ENCODE results near the gene FAM3B.

GRCh38 chr21:41398831-41399230 is 82.2 kb downstream of the FAM3B start:
- no peak for TF ChIP-seq POLR2AphosphoS5 (IDR thresholded peaks at IDR 0.05; ENCODE audit: low read depth, low read length)
- TF ChIP-seq CTCF (IDR thresholded peaks at IDR 0.05) = no peak
- no peak for TF ChIP-seq REST (IDR thresholded peaks at IDR 0.05; ENCODE audit: insufficient read depth in 1 of 2, low read depth in 2 of 2, low read length in 1 of 2)
- no peak for TF ChIP-seq SIN3A (IDR thresholded peaks at IDR 0.05; ENCODE audit: borderline replicate concordance, insufficient read depth, low read depth, low read length)
